HG03139 (cell line): ENCODE data around the gene GRIA4.

Experiments
- ATAC-seq: cut with Tn5 transposase; IDR thresholded peaks from one replicate; pipeline ENCODE4 v1.9.1; 2021; ENCODE audit not compliant: unreplicated experiment

The GRIA4 gene

GRCh38 chr11:105609832-105610781, at the start of gene GRIA4:
Gene GRIA4 (plus strand): TSS chr11:105610073. CDS start chr11:105610998, 925 bp downstream.
- no peak for ATAC-seq

DNA sequence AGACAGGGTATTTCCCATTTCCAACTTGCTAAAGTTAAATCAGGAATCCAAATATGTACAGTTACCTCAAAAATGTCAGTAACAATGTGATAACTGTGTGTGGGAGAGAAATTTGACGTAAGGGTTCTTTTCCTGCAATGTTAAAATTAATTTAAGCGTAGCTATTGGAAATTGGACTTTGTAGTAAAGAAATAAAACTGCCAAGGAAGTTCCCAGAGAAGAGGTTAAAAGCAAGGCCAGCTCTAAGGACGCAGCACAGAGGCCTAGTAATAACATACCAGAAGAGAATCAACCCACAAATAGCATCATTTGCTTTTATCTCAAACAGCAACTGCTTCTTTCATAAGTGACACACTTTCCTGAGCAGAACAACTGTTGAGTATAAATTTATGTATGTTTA, 36.8 kb upstream of the GRIA4 start:
- ATAC-seq, result no peak

GRCh38 chr11:105574974-105575373, 34.9 kb upstream of the GRIA4 start:
- ATAC-seq, result no peak

DNA sequence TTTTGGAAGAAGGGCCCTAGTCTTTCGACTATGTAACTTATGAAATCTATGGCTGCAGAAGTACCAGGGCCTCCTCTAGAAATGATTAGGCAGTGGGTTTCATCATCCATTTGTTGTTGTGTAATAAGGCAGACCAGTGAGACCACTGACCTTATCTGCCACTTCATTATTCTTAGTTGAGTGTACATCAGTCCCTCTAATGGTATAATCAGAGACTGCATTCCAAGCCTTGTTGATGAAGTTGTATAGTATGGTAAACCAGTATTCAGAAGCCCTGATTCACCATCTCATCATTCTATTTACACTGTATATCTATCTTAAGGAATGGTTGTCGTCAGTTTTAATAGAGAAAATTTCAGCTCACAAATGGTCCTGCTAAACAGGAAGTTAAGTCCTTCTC, 32.2 kb upstream of the GRIA4 start:
- ATAC-seq, result no peak

DNA sequence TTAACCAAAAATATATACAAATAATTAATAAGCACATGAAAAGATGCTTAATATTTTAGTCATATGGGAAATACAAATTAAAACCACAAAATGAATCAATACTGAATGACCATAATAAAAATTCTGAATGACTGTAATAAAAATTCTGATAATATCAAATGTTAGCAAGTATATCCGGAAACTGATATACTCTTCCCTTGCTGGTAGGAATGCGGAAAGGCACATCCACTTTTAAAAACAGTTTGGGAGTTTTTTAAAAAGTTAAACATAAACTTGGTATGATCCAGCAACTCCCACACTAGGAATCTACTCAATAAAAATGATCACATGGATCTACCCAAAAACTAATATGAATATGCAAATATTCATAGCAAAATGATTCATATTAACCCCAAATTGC, 30.8 kb upstream of the GRIA4 start:
- no peak for ATAC-seq

- no peak for ATAC-seq
Observed at GRCh38 chr11:105582497-105582896, 27.4 kb upstream of the GRIA4 start.

GRCh38 chr11:105588001-105588400, 21.9 kb upstream of the GRIA4 start:
- ATAC-seq, result no peak

GRCh38 chr11:105589346-105589745, 20.5 kb upstream of the GRIA4 start:
- ATAC-seq, result no peak

DNA sequence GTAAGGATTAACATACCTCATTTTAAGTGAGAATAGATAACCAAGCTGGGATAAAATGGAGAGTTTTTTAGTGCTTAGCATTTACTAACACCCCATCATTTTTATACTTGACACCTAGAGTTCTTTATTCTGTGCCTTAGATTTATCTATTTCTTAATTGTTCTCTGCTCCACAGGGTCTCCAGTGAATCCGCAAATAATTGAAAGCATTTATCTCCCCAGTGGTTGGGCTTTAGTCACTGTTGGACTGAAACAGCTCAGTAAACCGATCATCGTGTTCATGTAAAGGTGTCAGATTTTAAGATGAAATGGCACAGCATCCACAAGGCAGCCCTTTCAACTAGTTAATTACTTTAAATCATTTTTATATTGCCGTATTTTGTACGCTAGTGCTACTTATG, 17.8 kb upstream of the GRIA4 start:
- ATAC-seq, result no peak

GRCh38 chr11:105598371-105598770, 11.5 kb upstream of the GRIA4 start:
- ATAC-seq, result no peak

GRCh38 chr11:105603156-105603555, 6.7 kb upstream of the GRIA4 start:
- ATAC-seq, result no peak

DNA sequence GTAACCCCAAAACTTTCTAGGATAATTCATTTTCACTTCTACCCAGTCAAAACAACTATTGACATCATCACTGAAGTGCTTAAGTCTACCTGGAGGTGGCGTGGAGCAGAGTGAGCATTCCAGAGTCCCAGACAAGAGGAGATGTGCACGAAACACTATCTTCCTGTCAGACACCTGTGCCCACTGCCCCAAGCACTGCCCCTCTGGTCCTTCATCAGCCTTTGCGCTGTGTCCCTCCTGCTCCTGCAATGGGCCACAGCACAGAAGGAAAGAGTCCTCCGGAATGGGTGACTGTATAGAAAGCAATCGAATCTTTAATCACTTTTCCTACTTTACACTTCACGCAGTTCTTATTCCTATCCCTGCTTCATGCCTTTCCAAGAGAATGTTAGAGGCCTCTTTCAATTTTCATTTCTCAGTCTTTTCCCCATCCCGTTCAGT, 512 bp upstream of the GRIA4 start:
- ATAC-seq, result peak; percentile 69

- no peak for ATAC-seq
Observed at GRCh38 chr11:105610871-105611571, 1.1 kb downstream of the GRIA4 start.

GRCh38 chr11:105611572-105612441, 1.9 kb downstream of the GRIA4 start:
- no peak for ATAC-seq

DNA sequence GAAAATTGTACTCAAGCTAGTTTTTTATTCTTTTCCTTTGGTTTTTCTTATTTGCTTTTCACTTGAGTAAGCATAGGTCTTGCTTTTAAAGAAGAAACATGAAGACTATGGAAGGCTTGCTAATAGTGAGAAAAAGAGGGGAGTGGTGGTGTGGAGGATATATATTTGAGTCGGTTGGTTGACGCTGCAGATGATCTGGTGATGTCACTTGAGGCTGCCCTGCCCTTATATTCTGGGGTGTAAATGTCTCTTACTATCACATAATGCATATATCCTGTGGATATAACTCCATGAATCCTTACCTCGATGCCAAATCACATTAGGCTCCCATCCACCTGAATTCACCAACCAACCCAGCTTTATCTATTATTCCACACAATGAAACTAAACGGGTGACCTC, 2.9 kb downstream of the GRIA4 start:
- ATAC-seq, result no peak

GRCh38 chr11:105613183-105613582, 3.3 kb downstream of the GRIA4 start:
- no peak for ATAC-seq

GRCh38 chr11:105618343-105618955, 8.6 kb downstream of the GRIA4 start:
- ATAC-seq, result no peak

DNA sequence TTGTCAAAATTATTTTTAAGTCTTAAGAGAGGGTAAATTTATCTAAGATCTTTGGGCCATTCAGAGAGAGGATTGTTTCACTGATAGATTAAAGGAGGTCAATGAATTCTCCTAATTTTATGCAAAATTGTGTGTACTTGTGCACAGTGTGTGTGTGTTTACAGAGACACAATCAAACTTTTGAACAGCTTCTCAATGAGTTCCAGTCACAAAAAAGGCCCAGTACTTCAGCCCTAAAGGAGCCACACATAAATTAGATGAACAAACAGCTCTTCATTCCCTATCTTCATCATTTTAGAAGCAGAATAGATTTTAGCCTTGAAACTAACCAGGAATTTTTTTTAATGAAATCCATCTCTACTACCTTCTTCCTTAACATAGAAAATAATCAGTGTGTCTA, 9.7 kb downstream of the GRIA4 start:
- no peak for ATAC-seq

GRCh38 chr11:105622016-105622415, 12.1 kb downstream of the GRIA4 start:
- no peak for ATAC-seq

- ATAC-seq, result no peak
Observed at GRCh38 chr11:105632316-105632715, 22.4 kb downstream of the GRIA4 start.

- ATAC-seq, result no peak
Observed at GRCh38 chr11:105635466-105635865, 25.6 kb downstream of the GRIA4 start.
